GM12878 (cell line): ENCODE data around the gene CNOT10. TPM values are rescaled to one million over a fixed set of nuclear protein-coding genes. Genes with fewer than 3 reads are reported as not detected.

Experiments
- ATAC-seq: fragments of 200-7000 bp; cut with Tn5 transposase; 3 replicates; pipeline ENCODE4 v1.9.1; 2020; ENCODE audit warnings: mild to moderate bottlenecking, moderate library complexity
- BruUV-seq: library from RNA; stranded (reverse); fragments of 400-500 nt; replicated peaks from 2 replicates; lab custom pipeline; 2021; lab: Mats Ljungman, UMichigan
- CTCF ChIA-PET: fragments of 300-600 bp; sonication (Branson Sonifier 250); formaldehyde crosslinking; extraction: SDS; loops from one replicate; lab custom pipeline; 2021; ENCODE audit warnings: inconsistent platforms; lab: Yijun Ruan, JAX
- POLR2A ChIA-PET: fragments of 350-600 bp; formaldehyde crosslinking; extraction: SDS; loops from one replicate; lab custom pipeline; 2021; ENCODE audit warnings: inconsistent platforms; lab: Charles Lee
- RAD21 ChIA-PET: fragments of 300-600 bp; sonication (Branson Sonifier 250); formaldehyde crosslinking; loops from one replicate; lab custom pipeline; 2023; ENCODE audit warnings: antibody characterized with exemption; ENCODE audit not compliant: unreplicated experiment; lab: Charles Lee
- SMC1A ChIA-PET: fragments of 300-600 bp; sonication (Branson Sonifier 250); formaldehyde crosslinking; loops from one replicate; lab custom pipeline; 2023; ENCODE audit not compliant: unreplicated experiment, uncharacterized antibody; lab: Charles Lee
- DNase-seq: peaks from one replicate; pipeline ENCODE4 v3.0.0-alpha.2; 2011; ENCODE audit warnings: low read depth, low spot score
- FAIRE-seq: peaks from 3 replicates; lab custom pipeline; 2011; peaks lifted over from hg19 to GRCh38; lab: Jason Lieb, UNC
- H2AFZ ChIP-seq: 2 replicates; pipeline ENCODE4 v1.6.0; 2011; ENCODE audit warnings: low read depth, low read length, control low read depth; ENCODE audit not compliant: control insufficient read depth
- H3K27ac ChIP-seq: 2 replicates; pipeline ENCODE4 v1.5.1; 2011; ENCODE audit warnings: control low read depth; ENCODE audit not compliant: control insufficient read depth, insufficient read depth
- H3K27me3 ChIP-seq, 2 experiments: replicated peaks in 1 of 2; 2 replicates each; pipeline versions ENCODE4 v1.6.0 to v1.6.1; 2011; ENCODE audit warnings: low read length in 1 of 2; ENCODE audit not compliant: control insufficient read depth in 2 of 2, insufficient read depth in 2 of 2
- H3K36me3 ChIP-seq, 2 experiments: 2 replicates each; pipeline ENCODE4 v1.5.1; 2011; ENCODE audit warnings: low read length in 1 of 2; ENCODE audit not compliant: control insufficient read depth in 2 of 2, insufficient read depth in 2 of 2
- H3K4me1 ChIP-seq: 2 replicates; pipeline ENCODE4 v1.6.1; 2011; ENCODE audit warnings: mild to moderate bottlenecking, low read length, moderate library complexity, mixed read lengths; ENCODE audit not compliant: control insufficient read depth, insufficient read depth
- H3K4me2 ChIP-seq: 2 replicates; pipeline ENCODE4 v1.6.0; 2011; ENCODE audit warnings: control low read depth; ENCODE audit not compliant: control insufficient read depth, insufficient read depth
- H3K4me3 ChIP-seq: fragments of 200-600 bp; sonication (generic); 2 replicates; pipeline ENCODE4 v1.5.1; 2016
- H3K79me2 ChIP-seq: 2 replicates; pipeline ENCODE4 v1.6.0; 2011; ENCODE audit warnings: low read length; ENCODE audit not compliant: control insufficient read depth, insufficient read depth
- H3K9ac ChIP-seq: 2 replicates; pipeline ENCODE4 v1.8.0; 2011; ENCODE audit warnings: low read length, control low read depth, mixed read lengths; ENCODE audit not compliant: control insufficient read depth, insufficient read depth
- H3K9me3 ChIP-seq: replicated peaks from 3 replicates; pipeline ENCODE4 v1.5.1; 2011; ENCODE audit warnings: mild to moderate bottlenecking, low read length; ENCODE audit not compliant: control insufficient read depth, insufficient read depth
- H4K20me1 ChIP-seq: 2 replicates; pipeline ENCODE4 v1.6.0; 2011; ENCODE audit not compliant: control insufficient read depth, insufficient read depth
- BACH1 ChIP-seq: fragments of 450-650 bp; IDR thresholded peaks from 2 replicates; pipeline ENCODE4 v1.6.1; 2017; ENCODE audit warnings: mild to moderate bottlenecking, borderline replicate concordance
- CBX5 ChIP-seq: sonication (generic); IDR thresholded peaks from 2 replicates; pipeline ENCODE4 v1.6.1; 2016; ENCODE audit warnings: low read depth, moderate library complexity, mild to moderate bottlenecking, inconsistent platforms
- GABPA ChIP-seq: IDR thresholded peaks from 2 replicates; pipeline ENCODE4 v1.6.1; 2014; ENCODE audit warnings: antibody characterized with exemption, low read depth, mild to moderate bottlenecking, inconsistent platforms
- MXI1 ChIP-seq: fragments of 150-350 bp; IDR thresholded peaks from 2 replicates; pipeline ENCODE4 v1.6.1; 2011; ENCODE audit warnings: low read depth, mild to moderate bottlenecking, inconsistent platforms, low read length, improper control_type of control experiment
- NFYB ChIP-seq: IDR thresholded peaks from 2 replicates; pipeline ENCODE4 v1.6.1; 2011; ENCODE audit warnings: low read depth, mild to moderate bottlenecking, low read length, improper control_type of control experiment, moderate library complexity; ENCODE audit not compliant: insufficient read depth
- STAT3 ChIP-seq: IDR thresholded peaks from 2 replicates; pipeline ENCODE4 v1.6.1; 2011; ENCODE audit warnings: low read depth, low read length, improper control_type of control experiment
- YBX1 ChIP-seq: fragments of 450-650 bp; IDR thresholded peaks from 2 replicates; pipeline ENCODE4 v1.6.1; 2016; ENCODE audit warnings: antibody characterized with exemption
- ZBTB4 ChIP-seq: fragments of 450-650 bp; formaldehyde crosslinking; IDR thresholded peaks from 2 replicates; pipeline ENCODE4 v1.4.0; 2022; ENCODE audit warnings: mild to moderate bottlenecking, moderate library complexity
- ZNF24 ChIP-seq: fragments of 450-650 bp; IDR thresholded peaks from 2 replicates; pipeline ENCODE4 v1.6.1; 2017; ENCODE audit warnings: antibody characterized with exemption, mild to moderate bottlenecking
- ZNF687 ChIP-seq: fragments of 450-650 bp; IDR thresholded peaks from 2 replicates; pipeline ENCODE4 v1.6.1; 2017; ENCODE audit warnings: mild to moderate bottlenecking, moderate library complexity
- WGBS: methylation state at CpG from one replicate; pipeline ENCODE4 v1.1.6; 2016; ENCODE audit warnings: low lambda C conversion rate; ENCODE audit not compliant: insufficient replicate concordance, insufficient coverage; ENCODE audit errors: missing lambda C conversion rate; 5-methylcytosine and 5-hydroxymethylcytosine counted together
- in situ Hi-C: fragments of 300-500 bp; cut with MboI; formaldehyde crosslinking; loops from 9 replicates; pipeline ENCODE4 v1.14.3; 2018; ENCODE audit warnings: mixed read lengths
- intact Hi-C: fragments of 100-400 bp; cut with micrococcal nuclease; formaldehyde crosslinking; loops from one replicate; pipeline ENCODE4 v1.14.2; 2022; ENCODE audit not compliant: unreplicated experiment
- polyA plus RNA-seq, 11 experiments: library from polyadenylated mRNA; depleted of rRNA in 4 of 11; unstranded in 6 of 11; stranded (reverse) in 5 of 11; fragments of >200 nt; fragmentation: Nextera tagmentation in 4 of 11; fragmentation: Illumina TruSeq in 1 of 11; extraction: Ambion mirVana in 4 of 11; extraction: Trizol in 1 of 11; gene quantifications; 1 replicate in 1 of 11; 2 replicates in 10 of 11; pipeline versions ENCODE4 v1.2.1 to v1.2.3, GENCODE V29; 2011 to 2016; ENCODE audit warnings: inconsistent platforms in 2 of 11, missing spikeins in 2 of 11, low read depth in 1 of 11
- total RNA-seq, 4 experiments: library from RNA; depleted of rRNA in 3 of 4; stranded (reverse); fragments of >200 nt in 3 of 4; fragmentation: Illumina TruSeq in 1 of 4; extraction: Trizol in 1 of 4; gene quantifications; 2 replicates each; pipeline versions ENCODE4 v1.2.1 to v1.2.3, GENCODE V29; 2013 to 2021

Gene CNOT10
- total and polyA plus RNA-seq, 10 of the 15 experiments (the other 5 are each of a cell fraction or from before 2014, with no cell fraction given) = 18.2 to 51.9 (median 45.5) TPM

GRCh38 chr3:32675650-32676049 is 9.3 kb upstream of the CNOT10 start (continued):
- TF ChIP-seq ZBTB4 = no peak
- TF ChIP-seq ZNF24 = no peak
- TF ChIP-seq YBX1 = no peak
- TF ChIP-seq ZNF687 = no peak

GRCh38 chr3:32681811-32682210 is 3.2 kb upstream of the CNOT10 start:
- 77% methylated on average over 4 of the region's 4 CpGs for WGBS
- H3K79me2 ChIP-seq = peaks cover 19% of the 10 kb centered on the region
- no peak overlapping the region for H3K9ac ChIP-seq
- in situ Hi-C loops = no loop called here
- no peak overlapping the region for H3K27ac ChIP-seq
- no peak for DNase-seq
- no peak overlapping the region for H3K4me3 ChIP-seq
- H3K36me3 ChIP-seq = no peaks in the 10 kb centered on the region
- no peak overlapping the region for H3K4me2 ChIP-seq
- ChIA-PET SMC1A (interaction anchor here (1.2 kb wide), 1 partner anchor 100 kb away, joined by 3 read pairs; no protein-coding TSS in a partner anchor), CTCF (no interaction called here), POLR2A (interaction anchor here (0.5 kb wide), 2 partner anchors 181 to 314 kb away, joined by 3 to 11 read pairs; no protein-coding TSS in a partner anchor), RAD21 (no interaction called here)
- no TSS peak for BruUV-seq
- TF ChIP-seq NFYB (no peak), CBX5 (no peak), MXI1 (no peak), GABPA (no peak), BACH1 (no peak), STAT3 (no peak)
- H3K4me1 ChIP-seq = peaks cover 4% of the 10 kb centered on the region
- ATAC-seq = no peak
- no peaks in the 10 kb centered on the region for H4K20me1 ChIP-seq
- H3K9me3 ChIP-seq = no peaks in the 10 kb centered on the region
- H3K27me3 ChIP-seq = no peaks in the 10 kb centered on the region
- intact Hi-C loops = no loop called here
- FAIRE-seq = no peak
- no peak overlapping the region for H2AFZ ChIP-seq
